Hepatocyte (in vitro differentiated cells): Measurements from ENCODE around the gene TAF8. TPM values are rescaled to one million over a fixed set of nuclear protein-coding genes. Genes with fewer than 3 reads are reported as not detected.

Experiments used
- DNase-seq: peaks from one replicate; pipeline ENCODE4 v3.0.0-alpha.2; 2016; ENCODE audit warnings: low spot score
- H2AFZ ChIP-seq: fragments of 200-600 bp; sonication (generic); 2 replicates; pipeline ENCODE4 v1.6.0; 2016; ENCODE audit warnings: antibody characterized with exemption, mild to moderate bottlenecking
- H3K27ac ChIP-seq: fragments of 200-600 bp; sonication (generic); 2 replicates; pipeline ENCODE4 v1.5.1; 2016; ENCODE audit warnings: mild to moderate bottlenecking
- H3K27me3 ChIP-seq: fragments of 200-600 bp; sonication (generic); 2 replicates; pipeline ENCODE4 v1.6.1; 2016
- H3K36me3 ChIP-seq: fragments of 200-600 bp; sonication (generic); replicated peaks from 2 replicates; pipeline ENCODE4 v1.5.1; 2016; ENCODE audit warnings: low read depth; ENCODE audit not compliant: insufficient read depth
- H3K4me1 ChIP-seq: fragments of 200-600 bp; sonication (generic); 2 replicates; pipeline ENCODE4 v1.5.1; 2016; ENCODE audit warnings: mild to moderate bottlenecking, moderate library complexity; ENCODE audit not compliant: insufficient read depth
- H3K4me2 ChIP-seq: fragments of 200-600 bp; sonication (generic); 2 replicates; pipeline ENCODE4 v1.6.0; 2016
- H3K4me3 ChIP-seq: fragments of 200-600 bp; sonication (generic); 2 replicates; pipeline ENCODE4 v1.5.1; 2016; ENCODE audit warnings: mild to moderate bottlenecking
- H3K79me2 ChIP-seq: fragments of 200-600 bp; sonication (generic); 2 replicates; pipeline ENCODE4 v1.6.0; 2017; ENCODE audit warnings: mild to moderate bottlenecking
- H3K9me2 ChIP-seq: fragments of 200-600 bp; sonication (generic); replicated peaks from 2 replicates; pipeline ENCODE4 v1.6.0; 2017; ENCODE audit warnings: mild to moderate bottlenecking; ENCODE audit not compliant: insufficient read depth
- H3K9me3 ChIP-seq: fragments of 200-600 bp; sonication (generic); 2 replicates; pipeline ENCODE4 v1.5.1; 2016; ENCODE audit warnings: low read depth, mild to moderate bottlenecking
- H4K20me1 ChIP-seq: fragments of 200-600 bp; sonication (generic); 2 replicates; pipeline ENCODE4 v1.6.0; 2016; ENCODE audit warnings: mild to moderate bottlenecking; ENCODE audit not compliant: insufficient read depth, poor library complexity, severe bottlenecking
- EZH2 ChIP-seq: fragments of 200-600 bp; sonication (generic); IDR thresholded peaks from 2 replicates; pipeline ENCODE4 v1.6.1; 2016; ENCODE audit warnings: antibody characterized with exemption, mild to moderate bottlenecking, borderline replicate concordance
- EZH2phosphoT487 ChIP-seq: fragments of 200-600 bp; sonication (generic); IDR thresholded peaks from one replicate; pipeline ENCODE4 v1.6.1; 2018; ENCODE audit warnings: antibody characterized with exemption, mild to moderate bottlenecking, low read depth, moderate library complexity; ENCODE audit not compliant: unreplicated experiment, severe bottlenecking
- WGBS: methylation state at CpG from one replicate; pipeline ENCODE4 v1.1.6; 2016; ENCODE audit warnings: low lambda C conversion rate; ENCODE audit errors: missing lambda C conversion rate; 5-methylcytosine and 5-hydroxymethylcytosine counted together
- polyA plus RNA-seq: library from polyadenylated mRNA; unstranded; fragments of >200 nt; fragmentation: Nextera tagmentation; extraction: Ambion mirVana; gene quantifications from 2 replicates; pipeline ENCODE4 v1.2.1, GENCODE V29; 2016
- total RNA-seq: library from RNA; depleted of rRNA; stranded (reverse); fragments of >200 nt; gene quantifications from 2 replicates; pipeline ENCODE4 v1.2.3, GENCODE V29; 2014
- TF ChIP-seq, protein P1 (sequence below): fragments of 200-600 bp; sonication (generic); IDR thresholded peaks from 2 replicates; pipeline ENCODE4 v1.5.1; 2016; ENCODE audit warnings: antibody characterized with exemption, mild to moderate bottlenecking; ENCODE audit not compliant: poor library complexity

The TAF8 gene
- total and polyA plus RNA-seq, 2 experiments from 2014 or later, result 14.0 to 25.1 TPM

DNA sequence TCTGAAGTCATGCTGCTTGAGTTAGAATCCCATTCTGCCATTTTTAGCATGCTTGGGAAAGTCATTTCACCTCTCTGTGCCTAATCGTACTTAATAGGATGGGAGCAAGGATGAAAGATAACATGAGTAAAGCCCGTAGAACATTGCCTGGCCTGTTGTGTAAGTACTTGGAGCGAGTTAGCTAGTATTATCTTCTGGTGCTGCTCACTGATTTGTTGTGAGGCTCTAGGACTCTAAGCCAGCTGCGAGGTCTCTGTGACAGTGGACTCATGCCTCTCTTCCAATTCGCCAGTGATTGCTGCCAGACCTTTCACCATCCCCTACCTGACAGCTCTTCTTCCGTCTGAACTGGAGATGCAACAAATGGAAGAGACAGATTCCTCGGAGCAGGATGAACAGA lies 17.8 kb downstream of the TAF8 start:
- H3K36me3 ChIP-seq, result no peaks in the 10 kb centered on the region
- TF ChIP-seq, protein P1, sequence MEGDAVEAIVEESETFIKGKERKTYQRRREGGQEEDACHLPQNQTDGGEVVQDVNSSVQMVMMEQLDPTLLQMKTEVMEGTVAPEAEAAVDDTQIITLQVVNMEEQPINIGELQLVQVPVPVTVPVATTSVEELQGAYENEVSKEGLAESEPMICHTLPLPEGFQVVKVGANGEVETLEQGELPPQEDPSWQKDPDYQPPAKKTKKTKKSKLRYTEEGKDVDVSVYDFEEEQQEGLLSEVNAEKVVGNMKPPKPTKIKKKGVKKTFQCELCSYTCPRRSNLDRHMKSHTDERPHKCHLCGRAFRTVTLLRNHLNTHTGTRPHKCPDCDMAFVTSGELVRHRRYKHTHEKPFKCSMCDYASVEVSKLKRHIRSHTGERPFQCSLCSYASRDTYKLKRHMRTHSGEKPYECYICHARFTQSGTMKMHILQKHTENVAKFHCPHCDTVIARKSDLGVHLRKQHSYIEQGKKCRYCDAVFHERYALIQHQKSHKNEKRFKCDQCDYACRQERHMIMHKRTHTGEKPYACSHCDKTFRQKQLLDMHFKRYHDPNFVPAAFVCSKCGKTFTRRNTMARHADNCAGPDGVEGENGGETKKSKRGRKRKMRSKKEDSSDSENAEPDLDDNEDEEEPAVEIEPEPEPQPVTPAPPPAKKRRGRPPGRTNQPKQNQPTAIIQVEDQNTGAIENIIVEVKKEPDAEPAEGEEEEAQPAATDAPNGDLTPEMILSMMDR, result no peak
- no peak for TF ChIP-seq EZH2

DNA sequence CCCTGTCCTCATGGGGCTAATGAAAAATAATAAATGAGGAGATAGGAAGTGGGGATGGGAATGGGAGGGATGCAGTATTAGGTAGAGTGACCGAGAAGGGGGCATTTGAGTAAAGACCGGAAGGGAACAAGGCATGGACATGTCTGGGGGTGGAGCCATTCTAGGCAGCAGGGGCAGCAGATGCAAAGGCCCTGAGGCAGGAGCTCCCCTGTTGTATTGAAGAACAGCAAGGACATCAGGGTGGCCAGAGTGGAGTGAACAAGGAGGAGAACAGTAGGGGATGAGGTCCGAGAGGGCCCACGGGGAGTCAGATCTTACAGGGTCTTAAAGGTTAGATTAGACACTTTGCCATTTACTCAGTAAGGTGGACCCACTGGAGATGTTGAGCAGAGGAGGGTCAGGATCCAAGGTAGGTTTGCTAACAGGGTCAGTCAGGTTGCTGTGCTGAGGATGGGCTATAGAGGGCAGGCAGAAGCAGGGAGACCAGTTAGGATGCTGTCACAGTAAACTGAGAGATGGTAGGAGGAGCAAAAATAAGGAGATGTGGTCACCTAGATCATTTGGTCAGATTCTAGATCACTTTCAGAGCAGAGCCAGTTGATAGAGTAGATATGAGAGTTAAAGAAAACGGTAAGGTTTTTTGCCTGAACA lies 18.7 kb downstream of the TAF8 start:
- WGBS, result 97% methylated on average over 5 of the region's 5 CpGs
- no peak overlapping the region for H3K4me2 ChIP-seq
- no peaks in the 10 kb centered on the region for H3K36me3 ChIP-seq
- no peaks in the 10 kb centered on the region for H3K9me3 ChIP-seq
- no peaks in the 10 kb centered on the region for H3K4me1 ChIP-seq
- DNase-seq, result no peak
- H2AFZ ChIP-seq, result no peak overlapping the region
- H3K27me3 ChIP-seq, result no peaks in the 10 kb centered on the region
- no peak overlapping the region for H3K27ac ChIP-seq
- no peaks in the 10 kb centered on the region for H4K20me1 ChIP-seq
- no peak overlapping the region for H3K4me3 ChIP-seq
- H3K79me2 ChIP-seq, result no peaks in the 10 kb centered on the region
- H3K9me2 ChIP-seq, result no peaks in the 10 kb centered on the region
- TF ChIP-seq, protein P1, result no peak
- TF ChIP-seq EZH2 (no peak), EZH2phosphoT487 (no peak)

More for the DNA sequence above, 17.8 kb downstream of the TAF8 start:
- no peak overlapping the region for H3K4me3 ChIP-seq
- H3K4me1 ChIP-seq, result no peaks in the 10 kb centered on the region
- no peaks in the 10 kb centered on the region for H3K9me3 ChIP-seq
- H3K4me2 ChIP-seq, result no peak overlapping the region
- H3K9me2 ChIP-seq, result no peaks in the 10 kb centered on the region
- H2AFZ ChIP-seq, result no peak overlapping the region
- DNase-seq, result no peak
- no peak overlapping the region for H3K27ac ChIP-seq
- H3K27me3 ChIP-seq, result no peaks in the 10 kb centered on the region
- H4K20me1 ChIP-seq, result no peaks in the 10 kb centered on the region
- 93% methylated on average over 7 of the region's 7 CpGs for WGBS
- H3K79me2 ChIP-seq, result no peaks in the 10 kb centered on the region

DNA sequence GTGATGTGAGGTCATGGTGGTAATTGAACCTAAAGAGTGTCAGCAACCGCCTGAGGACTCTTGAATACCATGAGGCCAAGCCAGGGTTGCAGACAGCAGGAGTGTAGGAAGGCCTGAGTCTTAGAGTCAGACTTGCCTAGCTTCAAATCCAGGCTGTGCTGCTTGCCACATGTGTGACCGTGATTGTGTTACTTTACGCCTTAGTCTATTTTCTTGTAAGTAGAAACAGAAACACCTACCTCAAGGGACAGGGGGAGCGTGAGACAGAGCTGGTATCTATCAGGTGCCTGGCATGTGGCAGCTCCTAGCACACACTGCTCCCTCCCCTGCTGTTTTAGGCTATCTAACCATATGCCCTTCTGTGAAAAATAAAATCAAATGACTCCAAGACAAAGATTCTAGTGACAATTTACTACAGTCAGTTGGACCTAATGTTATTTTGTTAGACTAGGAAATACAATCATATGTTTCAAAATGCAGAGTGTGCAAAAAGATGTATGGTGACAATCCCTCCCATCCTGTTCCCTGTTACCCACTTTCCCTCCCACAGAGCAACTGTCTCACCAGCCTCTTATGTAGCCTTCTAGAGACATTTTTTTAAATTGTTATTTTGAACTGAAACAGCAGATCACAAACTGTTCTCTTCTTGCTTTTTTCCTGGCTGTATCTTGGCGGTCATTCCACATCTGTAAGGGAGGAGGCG lies 21.7 kb downstream of the TAF8 start:
- no peaks in the 10 kb centered on the region for H3K36me3 ChIP-seq

More for the DNA sequence above, 21.7 kb downstream of the TAF8 start:
- Histone ChIP-seq H4K20me1 (no peaks in the 10 kb centered on the region), H3K4me2 (no peak overlapping the region), H3K4me3 (no peak overlapping the region), H3K79me2 (no peaks in the 10 kb centered on the region), H3K9me3 (no peaks in the 10 kb centered on the region), H3K27me3 (no peaks in the 10 kb centered on the region), H3K9me2 (no peaks in the 10 kb centered on the region), H3K4me1 (no peaks in the 10 kb centered on the region), H2AFZ (no peak overlapping the region), H3K27ac (no peak overlapping the region)
- TF ChIP-seq EZH2phosphoT487 (no peak), EZH2 (no peak)
- TF ChIP-seq, protein P1, result no peak
- no peak for DNase-seq
- 70% methylated on average over 6 of the region's 6 CpGs for WGBS
